ENCODE results near the gene LYRM7.

LYRM7 gene

DNA sequence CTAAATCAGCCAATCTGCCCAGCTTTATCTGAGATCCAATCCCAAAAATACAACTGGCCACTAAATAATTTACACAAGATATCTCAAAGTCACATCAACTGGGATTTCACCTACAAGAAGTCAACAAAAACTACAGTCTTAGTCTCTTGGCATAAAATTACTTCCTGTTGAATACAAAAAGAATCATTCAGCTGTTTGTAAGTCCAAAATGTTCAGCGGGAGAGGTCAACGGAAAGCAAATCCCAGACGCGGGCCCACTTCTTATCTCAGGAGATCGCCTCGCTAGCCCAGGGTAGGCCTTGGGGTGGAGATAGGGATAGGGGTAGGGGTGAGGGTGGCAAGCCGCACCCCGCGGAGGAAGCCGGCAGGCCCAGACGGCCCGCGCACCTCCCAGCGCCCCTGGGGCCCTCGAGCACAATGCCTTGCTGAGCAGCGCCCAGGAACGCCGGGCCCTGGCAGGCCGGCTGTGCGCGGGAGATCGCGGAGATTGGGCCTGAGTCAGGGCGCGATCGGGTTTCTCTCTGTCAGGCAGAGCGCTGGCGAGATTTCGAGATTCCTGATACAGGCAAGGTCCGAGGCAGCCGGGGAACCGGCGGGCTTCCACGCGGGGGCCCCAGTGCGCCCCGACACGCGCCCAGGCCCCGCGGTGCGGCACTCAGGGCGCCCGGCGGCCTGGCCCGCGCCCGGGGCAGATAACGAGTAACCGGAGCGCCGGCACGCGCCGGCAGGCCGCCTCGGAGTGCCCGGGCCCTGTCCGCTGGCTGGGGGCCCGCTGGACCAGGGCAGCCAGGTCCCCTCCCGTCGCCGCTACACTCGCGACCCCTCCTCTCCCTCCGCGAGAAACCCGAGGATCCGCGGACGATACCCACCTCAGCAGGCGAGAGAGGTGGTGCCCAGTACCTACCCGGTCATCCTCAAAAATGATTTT, 6.3 kb upstream of the LYRM7 start:
- TF ChIP-seq, protein P1, sequence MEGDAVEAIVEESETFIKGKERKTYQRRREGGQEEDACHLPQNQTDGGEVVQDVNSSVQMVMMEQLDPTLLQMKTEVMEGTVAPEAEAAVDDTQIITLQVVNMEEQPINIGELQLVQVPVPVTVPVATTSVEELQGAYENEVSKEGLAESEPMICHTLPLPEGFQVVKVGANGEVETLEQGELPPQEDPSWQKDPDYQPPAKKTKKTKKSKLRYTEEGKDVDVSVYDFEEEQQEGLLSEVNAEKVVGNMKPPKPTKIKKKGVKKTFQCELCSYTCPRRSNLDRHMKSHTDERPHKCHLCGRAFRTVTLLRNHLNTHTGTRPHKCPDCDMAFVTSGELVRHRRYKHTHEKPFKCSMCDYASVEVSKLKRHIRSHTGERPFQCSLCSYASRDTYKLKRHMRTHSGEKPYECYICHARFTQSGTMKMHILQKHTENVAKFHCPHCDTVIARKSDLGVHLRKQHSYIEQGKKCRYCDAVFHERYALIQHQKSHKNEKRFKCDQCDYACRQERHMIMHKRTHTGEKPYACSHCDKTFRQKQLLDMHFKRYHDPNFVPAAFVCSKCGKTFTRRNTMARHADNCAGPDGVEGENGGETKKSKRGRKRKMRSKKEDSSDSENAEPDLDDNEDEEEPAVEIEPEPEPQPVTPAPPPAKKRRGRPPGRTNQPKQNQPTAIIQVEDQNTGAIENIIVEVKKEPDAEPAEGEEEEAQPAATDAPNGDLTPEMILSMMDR (IDR thresholded peaks at IDR 0.05), result no peak
- peak; percentile 87; the same call in 1 of the 2 replicates for TF ChIP-seq ZFX (IDR thresholded peaks at IDR 0.05; ENCODE audit: borderline replicate concordance)
- peak overlapping the region; percentile 90 for H3K27ac ChIP-seq

DNA sequence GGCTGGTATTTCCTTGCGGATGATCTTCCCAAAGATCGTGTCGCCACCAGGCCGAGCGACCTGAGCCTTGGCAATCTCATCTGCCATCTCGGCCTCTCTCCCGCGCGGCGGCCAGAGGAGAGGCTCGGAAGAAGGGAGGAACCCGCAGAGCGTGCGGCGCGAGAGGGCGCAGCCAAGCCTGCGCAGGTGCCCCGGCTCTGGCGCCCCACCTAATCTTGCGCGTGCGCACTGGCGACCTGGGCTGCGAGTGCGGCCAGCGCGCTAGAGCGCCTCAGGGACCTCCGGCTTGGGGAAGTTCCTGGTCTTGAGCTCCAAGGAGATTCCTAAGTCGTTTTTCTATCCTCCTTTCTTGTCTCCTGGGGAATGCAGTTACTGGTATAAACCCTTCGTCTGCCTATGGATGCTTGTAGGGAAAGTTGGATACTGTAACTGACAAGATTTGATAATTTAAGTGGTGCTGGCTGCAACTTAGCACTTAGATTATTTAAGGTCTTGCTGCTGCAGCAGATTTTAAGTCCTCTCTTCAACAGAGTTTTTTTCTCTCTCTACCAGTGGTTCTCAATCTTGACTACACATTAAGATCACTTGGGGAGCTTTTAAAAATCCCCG, 5.5 kb upstream of the LYRM7 start, which contains the start of gene HINT1:
TSS of gene HINT1 (minus strand) at position 138 of the 609 bp plus-strand sequence. CDS start at position 87, 51 bp downstream.
- peak within 1 kb of the TSS; percentile 90 for H3K27ac ChIP-seq
- TF ChIP-seq ZFX (IDR thresholded peaks at IDR 0.05; ENCODE audit: borderline replicate concordance), result no peak
- TF ChIP-seq, protein P1 (IDR thresholded peaks at IDR 0.05), result peak; percentile 23; the same call in 1 of the 2 replicates

DNA sequence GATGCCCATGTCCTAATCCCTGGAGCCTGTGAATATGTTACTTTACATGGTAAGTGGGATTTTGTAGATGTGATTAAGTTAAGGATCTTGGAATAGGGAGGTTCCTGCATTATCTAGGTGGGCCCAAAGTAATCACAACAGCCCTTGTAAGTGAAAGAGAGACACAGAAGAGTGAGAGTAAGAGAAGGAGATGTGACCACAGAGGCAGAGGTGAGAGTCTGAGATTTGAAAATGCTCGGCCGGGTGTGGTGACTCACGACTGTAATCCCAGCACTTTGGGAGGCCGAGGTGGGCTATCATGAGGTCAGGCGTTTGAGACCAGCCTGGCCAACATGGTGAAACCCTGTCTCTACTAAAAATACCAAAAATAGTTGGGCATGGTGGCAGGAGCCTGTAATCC, 3.1 kb upstream of the LYRM7 start:
- no peak overlapping the region for H3K27ac ChIP-seq
- TF ChIP-seq, protein P1 (IDR thresholded peaks at IDR 0.05), result no peak
- TF ChIP-seq ZFX (IDR thresholded peaks at IDR 0.05; ENCODE audit: borderline replicate concordance), result no peak

DNA sequence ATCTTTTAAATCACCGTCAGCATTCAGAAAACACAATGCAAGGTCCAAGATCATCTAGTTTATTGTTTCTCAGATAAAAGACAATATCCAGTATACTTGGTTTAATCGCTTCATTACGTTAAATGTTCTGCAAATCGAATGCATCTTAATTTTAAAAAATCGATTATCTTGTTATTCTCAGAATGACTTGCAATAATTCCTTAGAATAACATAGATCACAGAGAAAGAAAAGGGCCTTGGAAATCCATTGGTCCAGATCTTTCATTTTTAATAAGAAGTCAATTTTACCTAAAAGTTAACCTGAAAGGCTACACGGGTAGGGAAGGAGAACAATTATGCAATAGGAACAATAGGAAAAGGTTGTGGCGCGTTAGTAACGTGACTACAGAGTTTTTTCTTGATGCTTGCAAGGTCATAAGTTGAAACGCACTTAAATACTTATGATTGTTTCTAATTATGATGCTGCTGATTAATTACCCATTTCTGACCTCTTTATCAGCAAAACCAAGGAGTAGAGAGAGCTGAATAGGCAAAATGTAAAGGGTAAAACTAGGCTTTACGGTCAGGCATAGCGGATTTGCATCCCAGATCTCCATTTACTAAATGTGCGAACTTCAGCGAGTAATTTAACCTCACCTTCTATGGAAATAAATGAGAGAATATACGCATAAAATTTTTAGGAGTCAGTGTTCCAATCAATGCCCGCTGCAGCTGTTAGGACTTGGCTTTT, 769 bp upstream of the LYRM7 start:
- TF ChIP-seq, protein P1 (IDR thresholded peaks at IDR 0.05), result no peak
- TF ChIP-seq ZFX (IDR thresholded peaks at IDR 0.05; ENCODE audit: borderline replicate concordance), result no peak
- H3K27ac ChIP-seq, result peak overlapping the region; percentile 79

DNA sequence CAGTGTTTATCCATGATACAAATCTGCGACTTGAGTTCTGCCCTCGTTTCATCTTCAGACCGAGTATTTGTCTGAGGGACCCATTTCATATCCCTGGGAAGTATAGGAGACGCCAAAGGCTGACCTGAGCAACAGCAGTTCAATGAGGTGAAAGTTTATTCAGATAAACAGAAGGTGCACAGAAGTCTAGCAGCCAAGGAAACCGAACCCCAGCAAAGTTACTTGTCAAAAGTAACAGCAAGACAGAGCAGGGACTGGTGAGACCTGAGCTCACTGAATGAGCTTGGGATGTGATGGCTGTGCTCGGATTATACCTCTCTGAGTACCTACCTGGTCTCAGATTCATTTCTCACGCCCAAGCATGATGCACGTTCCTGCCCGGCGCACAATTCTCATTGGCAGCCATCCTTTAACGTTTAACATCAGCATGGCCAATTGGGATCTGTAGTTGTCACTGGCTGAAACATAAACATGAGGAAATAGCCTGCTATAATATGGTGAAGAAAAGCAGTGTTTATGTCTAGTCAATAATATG, 599 bp downstream of the LYRM7 start:
- peak overlapping the region; percentile 79 for H3K27ac ChIP-seq
- TF ChIP-seq, protein P1 (IDR thresholded peaks at IDR 0.05), result no peak
- TF ChIP-seq ZFX (IDR thresholded peaks at IDR 0.05; ENCODE audit: borderline replicate concordance), result no peak

DNA sequence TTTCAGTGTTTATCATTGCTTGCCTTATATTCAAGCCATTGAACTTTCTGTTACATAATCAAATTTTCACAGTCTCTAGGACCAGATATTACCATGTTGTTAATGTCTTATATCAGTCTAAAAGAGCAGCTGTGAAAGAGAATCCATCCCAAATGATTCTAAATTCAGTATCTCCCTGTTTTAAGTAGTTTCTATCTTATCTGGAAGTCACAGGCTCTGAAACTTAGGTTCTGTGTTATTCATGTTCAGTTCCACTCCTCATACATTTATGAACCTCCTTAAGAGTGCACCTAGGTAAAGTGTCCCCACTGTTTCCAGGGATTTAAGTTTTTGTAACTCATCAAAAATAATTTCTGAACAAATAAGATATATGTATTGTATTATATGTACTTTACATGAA, 9.7 kb downstream of the LYRM7 start:
- H3K27ac ChIP-seq, result no peak overlapping the region
- TF ChIP-seq ZFX (IDR thresholded peaks at IDR 0.05; ENCODE audit: borderline replicate concordance), result no peak
- TF ChIP-seq, protein P1 (IDR thresholded peaks at IDR 0.05), result no peak

Data from 22Rv1 (cell line).